Tibial nerve (tissue), 4 donors: ENCODE results near the gene CDC42EP5. TPM values are rescaled to one million over a fixed set of nuclear protein-coding genes. Genes with fewer than 3 reads are reported as not detected.

Experiments
- DNase-seq, 2 donors: peaks; one replicate each; pipeline ENCODE4 v3.0.0-alpha.2; 2019; ENCODE audit warnings: low spot score in 2 of 2
- H3K27ac ChIP-seq, 4 donors: fragments of 200-600 bp; sonication (generic) in 3 of 4; one replicate each; pipeline ENCODE4 v1.5.1; 2017 to 2019; ENCODE audit warnings: mild to moderate bottlenecking in 1 of 4
- H3K27me3 ChIP-seq, 2 donors: fragments of 200-600 bp; sonication (generic) in 1 of 2; one replicate each; pipeline versions ENCODE4 v1.5.1 to v1.6.0; 2017 to 2019
- H3K36me3 ChIP-seq, 3 donors: fragments of 200-600 bp; sonication (generic); one replicate each; pipeline ENCODE4 v1.5.1; 2018 to 2019
- H3K4me1 ChIP-seq, 4 donors: fragments of 200-600 bp; sonication (generic) in 3 of 4; one replicate each; pipeline ENCODE4 v1.5.1; 2017 to 2019
- H3K4me3 ChIP-seq, 4 donors: fragments of 200-600 bp; sonication (generic) in 3 of 4; one replicate each; pipeline ENCODE4 v1.5.1; 2017 to 2019; ENCODE audit warnings: mild to moderate bottlenecking in 1 of 4, moderate library complexity in 1 of 4
- H3K9me3 ChIP-seq, 4 donors: fragments of 200-600 bp; sonication (generic) in 3 of 4; one replicate each; pipeline ENCODE4 v1.5.1; 2017 to 2019
- CTCF ChIP-seq, 5 experiments: fragments of 200-600 bp in 3 of 5; fragments of 450-650 bp in 2 of 5; sonication (generic) in 3 of 5; IDR thresholded peaks; one replicate each; pipeline ENCODE4 v1.5.1; 2016 to 2019; ENCODE audit warnings: antibody characterized with exemption in 5 of 5, mild to moderate bottlenecking in 3 of 5, moderate library complexity in 2 of 5
- EP300 ChIP-seq, 2 donors: sonication (generic); formaldehyde crosslinking; IDR thresholded peaks; one replicate each; pipeline ENCODE4 v1.6.1; 2017; ENCODE audit warnings: antibody characterized with exemption in 2 of 2, mild to moderate bottlenecking in 1 of 2
- POLR2A ChIP-seq, 2 donors: fragments of 450-650 bp; IDR thresholded peaks; one replicate each; pipeline ENCODE4 v1.6.1; 2017; ENCODE audit warnings: antibody characterized with exemption in 2 of 2, mild to moderate bottlenecking in 2 of 2, moderate library complexity in 2 of 2
- WGBS, 2 donors: methylation state at CpG; one replicate each; pipeline ENCODE4 v1.1.5; 2018; 5-methylcytosine and 5-hydroxymethylcytosine counted together
- total RNA-seq, 4 donors: library from RNA; depleted of rRNA; stranded (reverse); fragments of >200 nt; gene quantifications; one replicate each; pipeline ENCODE4 v1.1.0, GENCODE V29; 2016

CDC42EP5 gene
- total RNA-seq, 4 donors from 2014 or later, result 38.9 to 62.2 (median 50.2) TPM

DNA sequence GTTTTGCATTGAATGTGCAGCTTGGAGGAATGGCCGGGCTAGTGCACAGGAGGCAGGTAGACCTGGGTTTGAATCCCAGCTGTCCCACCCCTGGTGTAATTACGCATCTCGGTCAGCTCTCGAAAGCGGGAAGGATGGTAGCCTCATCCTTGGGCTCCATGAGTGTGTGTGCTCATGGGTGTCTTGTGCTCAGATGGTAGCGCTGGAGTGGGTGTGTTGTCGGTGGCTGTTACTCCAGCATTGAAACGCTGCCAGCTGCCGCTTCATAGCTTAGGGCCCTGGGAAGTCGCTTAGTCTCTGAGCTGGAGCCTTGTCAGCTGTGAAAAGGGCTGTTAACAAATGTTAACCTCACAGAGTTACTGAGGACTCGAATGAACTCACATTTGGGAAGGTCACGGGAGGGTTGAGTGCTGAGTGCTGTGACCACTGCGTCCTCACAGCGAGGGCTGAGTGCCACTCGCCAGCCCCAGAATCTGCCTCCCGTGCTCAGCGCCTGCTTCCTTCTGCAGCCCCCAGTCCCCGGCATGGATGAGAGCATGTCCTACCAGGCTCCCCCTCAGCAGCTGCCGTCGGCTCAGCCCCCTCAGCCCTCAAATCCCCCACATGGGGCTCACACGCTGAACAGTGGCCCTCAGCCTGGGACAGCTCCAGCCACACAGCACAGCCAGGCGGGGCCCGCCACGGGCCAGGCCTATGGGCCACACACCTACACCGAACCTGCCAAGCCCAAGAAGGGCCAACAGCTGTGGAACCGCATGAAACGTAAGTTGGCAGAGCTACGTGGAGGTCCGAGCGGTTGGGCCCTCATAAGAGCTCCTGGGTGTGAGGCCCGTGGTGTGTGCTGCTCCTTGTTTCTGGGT, 18.9 kb downstream of the CDC42EP5 start:
- H3K27me3 ChIP-seq, result no peaks in the 10 kb centered on the region
- no peak for DNase-seq
- peaks cover 3 to 80% (median 64%) of the 10 kb centered on the region in 3 donors for H3K36me3 ChIP-seq
- no peaks in the 10 kb centered on the region for H3K9me3 ChIP-seq
- H3K4me1 ChIP-seq, result peaks cover 0 to 62% (median 18%) of the 10 kb centered on the region in 4 donors
- H3K4me3 ChIP-seq, result no peak overlapping the region
- H3K27ac ChIP-seq, result no peak overlapping the region
- TF ChIP-seq EP300 (IDR thresholded peaks at IDR 0.05) (no peak), POLR2A (IDR thresholded peaks at IDR 0.05) (no peak), CTCF (IDR thresholded peaks at IDR 0.05) (no peak)
- 89 to 94% methylated on average over 29 to 30 of the region's 31 CpGs for WGBS, 2 donors

GRCh38 chr19:54452626-54453025, 20.5 kb downstream of the CDC42EP5 start:
- H3K27me3 ChIP-seq, result no peaks in the 10 kb centered on the region
- no peak for DNase-seq
- H3K36me3 ChIP-seq, result peaks cover 3 to 65% (median 53%) of the 10 kb centered on the region in 3 donors
- no peak for TF ChIP-seq CTCF (IDR thresholded peaks at IDR 0.05)
- TF ChIP-seq EP300 (IDR thresholded peaks at IDR 0.05), result no peak
- no peak for TF ChIP-seq POLR2A (IDR thresholded peaks at IDR 0.05)
- peaks cover 0 to 52% (median 19%) of the 10 kb centered on the region in 4 donors for H3K4me1 ChIP-seq
- WGBS, 2 donors, result 89 to 92% methylated on average over 10 to 11 of the region's 11 CpGs
- no peak overlapping the region for H3K27ac ChIP-seq
- H3K9me3 ChIP-seq, result no peaks in the 10 kb centered on the region
- no peak overlapping the region for H3K4me3 ChIP-seq

DNA sequence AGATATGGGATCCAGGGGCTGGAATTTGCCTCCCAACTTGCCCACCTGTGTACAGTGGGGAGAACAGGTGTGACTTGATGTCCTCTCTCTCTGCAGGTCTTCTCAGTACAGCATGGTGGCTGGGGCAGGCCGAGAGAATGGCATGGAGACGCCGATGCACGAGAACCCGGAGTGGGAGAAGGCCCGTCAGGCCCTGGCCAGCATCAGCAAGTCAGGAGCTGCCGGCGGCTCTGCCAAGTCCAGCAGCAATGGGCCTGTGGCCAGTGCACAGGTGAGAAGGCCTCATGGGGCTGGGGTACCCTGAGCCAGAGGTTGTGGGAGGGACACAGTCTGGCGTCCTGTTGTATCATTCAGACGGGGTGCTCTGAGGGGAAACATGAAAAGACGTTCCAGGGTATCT, 21.1 kb downstream of the CDC42EP5 start:
- H3K27me3 ChIP-seq, result no peaks in the 10 kb centered on the region
- H3K4me3 ChIP-seq, result no peak overlapping the region
- H3K27ac ChIP-seq, result no peak overlapping the region
- no peak for DNase-seq
- WGBS, 2 donors, result 81 to 89% methylated on average over 11 of the region's 11 CpGs
- peaks cover 0 to 58% (median 25%) of the 10 kb centered on the region in 4 donors for H3K4me1 ChIP-seq
- H3K36me3 ChIP-seq, result peaks cover 3 to 59% (median 47%) of the 10 kb centered on the region in 3 donors
- TF ChIP-seq CTCF (IDR thresholded peaks at IDR 0.05), result no peak
- no peak for TF ChIP-seq POLR2A (IDR thresholded peaks at IDR 0.05)
- TF ChIP-seq EP300 (IDR thresholded peaks at IDR 0.05), result no peak
- no peaks in the 10 kb centered on the region for H3K9me3 ChIP-seq

GRCh38 chr19:54451331-54451871, 21.7 kb downstream of the CDC42EP5 start:
- Histone ChIP-seq H3K4me1 (peaks cover 0 to 64% (median 29%) of the 10 kb centered on the region in 4 donors), H3K9me3 (no peaks in the 10 kb centered on the region), H3K4me3 (no peak overlapping the region), H3K36me3 (peaks cover 3 to 53% (median 41%) of the 10 kb centered on the region in 3 donors), H3K27me3 (no peaks in the 10 kb centered on the region), H3K27ac (peak overlapping the region in 1 of 4 donors; percentile 24)
- no peak for TF ChIP-seq EP300 (IDR thresholded peaks at IDR 0.05)
- TF ChIP-seq CTCF (IDR thresholded peaks at IDR 0.05), result no peak
- no peak for TF ChIP-seq POLR2A (IDR thresholded peaks at IDR 0.05)
- no peak for DNase-seq
- 38% methylated on average over 9 of the region's 9 CpGs for WGBS, 2 donors

DNA sequence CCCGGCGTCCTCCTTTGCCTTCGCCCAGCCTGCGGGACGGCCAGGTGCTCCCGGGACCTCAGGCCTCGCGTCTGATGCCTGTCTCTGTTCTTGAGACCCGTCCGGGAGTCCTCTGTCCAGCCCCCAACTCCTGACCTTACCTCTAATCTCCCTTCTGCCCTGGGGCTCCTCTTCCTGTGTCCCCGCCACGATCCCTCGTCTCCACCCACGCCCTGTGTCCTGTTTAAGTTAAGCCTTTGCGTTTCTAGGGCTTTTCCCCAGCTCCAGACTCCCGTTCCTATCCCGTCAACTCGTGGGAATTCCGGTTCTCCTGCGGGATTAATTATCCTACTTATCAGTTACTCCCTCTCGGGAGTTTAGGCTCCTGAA, 23.4 kb downstream of the CDC42EP5 start:
- peak overlapping the region; percentile 77 to 98 (median 94) for H3K27ac ChIP-seq
- WGBS, 2 donors, result 0 to 1% methylated on average over 19 to 21 of the region's 21 CpGs
- H3K27me3 ChIP-seq, result no peaks in the 10 kb centered on the region
- no peaks in the 10 kb centered on the region for H3K9me3 ChIP-seq
- peaks cover 3 to 51% (median 26%) of the 10 kb centered on the region in 3 donors for H3K36me3 ChIP-seq
- H3K4me3 ChIP-seq, result peak overlapping the region; percentile 63 to 96 (median 75)
- H3K4me1 ChIP-seq, result peaks cover 0 to 75% (median 29%) of the 10 kb centered on the region in 4 donors
- no peak for TF ChIP-seq POLR2A (IDR thresholded peaks at IDR 0.05)
- TF ChIP-seq EP300 (IDR thresholded peaks at IDR 0.05), result no peak
- no peak for TF ChIP-seq CTCF (IDR thresholded peaks at IDR 0.05)
- DNase-seq, result no peak
